HG02973 (cell line): Measurements from ENCODE around the gene NXN.
"Not testable (repeated sequence)": the region's sequence is repeated elsewhere in the genome, so short reads cannot be mapped to it uniquely, and the experiment has no call there.

Experiments used
- ATAC-seq: cut with Tn5 transposase; IDR thresholded peaks from one replicate; pipeline ENCODE4 v1.9.1; 2021; ENCODE audit warnings: moderate library complexity; ENCODE audit not compliant: unreplicated experiment

Gene NXN

GRCh38 chr17:867896-868489, 111.6 kb downstream of the NXN start:
- no peak for ATAC-seq

- not testable (repeated sequence) for ATAC-seq
These were observed 112.3 kb downstream of the NXN start for GRCh38 chr17:867238-867637.

GRCh38 chr17:866568-867103, 112.9 kb downstream of the NXN start:
- ATAC-seq = no peak

GRCh38 chr17:864315-864714, 115.3 kb downstream of the NXN start:
- no peak for ATAC-seq

- ATAC-seq = no peak
These were observed 115.7 kb downstream of the NXN start for GRCh38 chr17:863880-864279.

GRCh38 chr17:862582-862981, 117.0 kb downstream of the NXN start:
- no peak for ATAC-seq

GRCh38 chr17:861364-861763, 118.2 kb downstream of the NXN start:
- ATAC-seq = no peak

GRCh38 chr17:860805-861204, 118.8 kb downstream of the NXN start:
- ATAC-seq = no peak

- no peak for ATAC-seq
These were observed 119.8 kb downstream of the NXN start for GRCh38 chr17:859824-860195.

- ATAC-seq = no peak
These were observed 120.3 kb downstream of the NXN start for GRCh38 chr17:859061-859823.

- ATAC-seq = no peak
These were observed 123.4 kb downstream of the NXN start for GRCh38 chr17:856149-856548.

- ATAC-seq = no peak
These were observed 124.0 kb downstream of the NXN start for GRCh38 chr17:855569-855968.

- ATAC-seq = not testable (repeated sequence)
These were observed 126.7 kb downstream of the NXN start for GRCh38 chr17:852850-853249.

- ATAC-seq = no peak
These were observed 127.2 kb downstream of the NXN start for GRCh38 chr17:852349-852748.

- no peak for ATAC-seq
These were observed 127.7 kb downstream of the NXN start for GRCh38 chr17:851924-852323.

- no peak for ATAC-seq
These were observed 128.5 kb downstream of the NXN start for GRCh38 chr17:850851-851763.

GRCh38 chr17:850086-850850, 129.3 kb downstream of the NXN start:
- ATAC-seq = no peak

GRCh38 chr17:848402-848801, 131.2 kb downstream of the NXN start:
- ATAC-seq = no peak

GRCh38 chr17:846901-847843, 132.4 kb downstream of the NXN start:
- ATAC-seq = no peak

- no peak for ATAC-seq
These were observed 138.3 kb downstream of the NXN start for GRCh38 chr17:841313-841712.
